Jurkat, Clone E6-1 (cell line): ENCODE results near the gene NCCRP1.

Source experiments
- DNase-seq: peaks from one replicate; pipeline ENCODE4 v3.0.0-alpha.2; 2011; ENCODE audit warnings: low read depth, low spot score
- H3K4me3 ChIP-seq: 2 replicates; pipeline ENCODE4 v1.5.1; 2011; ENCODE audit warnings: mild to moderate bottlenecking, low read length, control low read depth, moderate library complexity

The NCCRP1 gene

DNA sequence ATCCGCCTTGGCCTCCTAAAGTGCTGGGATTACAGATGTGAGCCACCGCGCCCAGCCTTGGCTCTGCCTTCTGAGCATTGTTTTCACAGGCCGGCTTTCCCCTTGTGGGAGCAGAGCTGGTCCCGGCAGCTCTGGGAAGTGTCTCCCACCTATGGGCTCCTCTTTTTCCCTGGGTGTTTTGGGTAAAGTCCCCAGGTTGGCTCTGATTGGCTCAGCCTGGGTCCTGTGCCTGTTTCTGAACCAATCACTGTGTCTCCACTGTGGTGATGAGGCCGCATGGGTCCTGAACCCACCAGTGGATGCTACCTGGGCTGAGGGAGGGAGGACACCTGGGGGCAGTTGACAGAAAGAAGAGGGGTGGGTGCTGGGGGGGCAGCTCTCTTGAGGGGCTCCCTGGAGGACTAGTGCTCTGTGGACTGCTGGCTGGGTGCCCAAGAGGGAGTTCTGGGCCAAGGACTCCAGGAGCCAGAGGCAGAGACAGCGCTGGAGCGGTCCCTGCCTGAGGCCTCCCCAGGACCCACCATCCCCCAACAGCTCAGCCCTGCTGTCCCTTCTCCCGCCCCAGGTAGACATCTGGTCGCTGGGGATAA lies 19.6 kb upstream of the NCCRP1 start:
- no peak for DNase-seq
- no peak overlapping the region for H3K4me3 ChIP-seq

DNA sequence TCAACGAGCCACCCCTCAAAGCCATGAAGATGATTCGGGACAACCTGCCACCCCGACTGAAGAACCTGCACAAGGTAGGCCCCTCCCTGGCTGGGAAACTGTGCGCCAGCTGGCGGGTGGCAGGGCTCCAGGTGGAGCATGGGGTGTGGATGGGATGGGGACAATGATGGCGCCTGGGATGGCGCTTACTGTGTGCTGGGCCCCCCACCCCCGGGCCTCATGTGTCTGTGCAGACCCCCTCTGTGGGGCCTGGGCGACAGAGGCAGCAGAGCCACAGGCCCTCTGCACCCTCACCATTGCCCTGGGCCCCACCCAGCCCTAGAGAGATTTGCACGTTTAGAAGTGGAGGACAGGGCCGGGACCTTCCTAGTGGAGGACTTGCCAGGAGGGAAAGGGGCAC lies 19.0 kb upstream of the NCCRP1 start:
- no peak overlapping the region for H3K4me3 ChIP-seq
- DNase-seq = no peak

DNA sequence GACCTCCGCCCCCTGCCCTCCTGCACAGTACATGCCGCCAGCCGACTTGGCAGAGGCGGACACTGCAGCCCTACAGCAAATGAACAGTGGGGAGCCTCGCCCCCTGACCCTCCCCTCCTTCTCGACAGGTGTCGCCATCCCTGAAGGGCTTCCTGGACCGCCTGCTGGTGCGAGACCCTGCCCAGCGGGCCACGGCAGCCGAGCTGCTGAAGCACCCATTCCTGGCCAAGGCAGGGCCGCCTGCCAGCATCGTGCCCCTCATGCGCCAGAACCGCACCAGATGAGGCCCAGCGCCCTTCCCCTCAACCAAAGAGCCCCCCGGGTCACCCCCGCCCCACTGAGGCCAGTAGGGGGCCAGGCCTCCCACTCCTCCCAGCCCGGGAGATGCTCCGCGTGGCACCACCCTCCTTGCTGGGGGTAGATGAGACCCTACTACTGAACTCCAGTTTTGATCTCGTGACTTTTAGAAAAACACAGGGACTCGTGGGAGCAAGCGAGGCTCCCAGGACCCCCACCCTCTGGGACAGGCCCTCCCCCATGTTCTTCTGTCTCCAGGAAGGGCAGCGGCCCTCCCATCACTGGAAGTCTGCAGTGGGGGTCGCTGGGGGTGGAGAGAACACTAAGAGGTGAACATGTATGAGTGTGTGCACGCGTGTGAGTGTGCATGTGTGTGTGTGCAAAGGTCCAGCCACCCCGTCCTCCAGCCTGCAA lies 18.3 kb upstream of the NCCRP1 start:
- no peak overlapping the region for H3K4me3 ChIP-seq
- DNase-seq = no peak

DNA sequence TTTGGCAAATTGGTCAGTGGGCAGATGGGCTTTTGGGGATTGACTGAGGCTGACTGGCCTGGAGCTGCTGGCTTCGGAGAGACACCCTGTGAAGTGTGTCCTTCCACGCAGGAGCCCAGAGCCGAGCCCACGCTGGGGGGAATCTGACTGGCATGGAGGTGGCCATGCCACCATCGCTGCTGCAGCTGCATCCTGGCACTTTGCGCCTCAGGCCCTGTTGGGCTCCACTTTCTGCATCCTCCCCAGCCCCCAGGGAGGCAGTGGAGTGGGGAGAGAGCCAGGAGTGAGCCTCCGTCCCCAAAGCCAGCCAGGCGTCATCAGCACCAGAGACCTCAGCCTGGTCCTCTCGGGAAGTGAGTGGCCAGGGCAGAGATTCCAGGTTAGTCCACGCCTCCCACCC lies 17.0 kb upstream of the NCCRP1 start:
- no peak overlapping the region for H3K4me3 ChIP-seq
- DNase-seq = no peak

DNA sequence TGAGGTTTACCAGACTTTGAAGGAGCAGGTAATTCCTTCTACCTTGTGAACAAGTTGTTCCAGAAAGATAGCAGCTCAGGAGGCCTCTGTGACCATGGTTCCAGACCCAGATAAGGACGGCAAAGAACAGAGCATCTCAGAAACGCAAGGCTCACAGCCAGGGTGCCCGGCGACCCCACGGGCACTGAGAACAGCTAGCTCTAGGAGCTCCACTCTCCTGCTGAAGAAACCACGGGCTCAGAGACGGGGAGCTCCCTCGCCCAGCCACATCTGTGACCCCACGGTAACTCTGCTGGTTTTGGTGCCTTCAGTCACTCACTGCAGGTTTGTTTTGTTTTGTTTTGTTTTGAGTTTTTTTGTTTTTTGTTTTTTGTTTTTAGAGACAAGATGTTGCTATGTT lies 16.0 kb upstream of the NCCRP1 start:
- DNase-seq = no peak
- H3K4me3 ChIP-seq = no peak overlapping the region

DNA sequence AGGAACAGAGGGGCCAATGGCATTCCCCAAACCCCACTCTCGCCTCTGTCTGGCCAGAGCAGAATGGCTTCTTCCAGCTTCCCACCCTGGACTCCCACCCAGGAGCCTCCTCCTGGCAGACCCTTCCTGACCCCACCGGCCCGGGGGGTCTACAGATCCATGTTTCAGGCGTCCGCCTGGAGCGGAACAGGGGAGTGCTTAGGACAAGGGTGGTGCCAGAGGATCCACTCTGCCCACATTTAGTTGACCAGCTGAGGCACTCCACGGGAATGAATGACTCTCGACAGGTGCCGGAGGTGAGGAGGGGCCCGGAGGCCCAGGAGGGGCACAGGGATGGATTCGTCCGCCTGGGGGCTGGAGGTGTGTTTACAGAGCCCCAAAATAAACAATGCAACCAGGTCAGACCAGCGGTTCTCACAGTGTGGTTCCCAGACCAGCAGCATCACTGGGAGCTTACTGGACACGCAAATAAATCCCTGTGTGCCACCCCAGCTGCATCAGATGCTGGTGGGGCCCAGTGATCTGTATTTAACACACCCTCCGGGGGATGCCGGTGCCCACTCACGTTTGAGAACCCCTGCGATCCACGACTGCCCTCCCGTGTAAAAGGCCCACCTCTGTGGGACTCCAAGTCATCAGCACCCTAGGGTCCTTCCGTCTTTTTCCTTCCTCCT lies 15.1 kb upstream of the NCCRP1 start:
- DNase-seq = no peak
- H3K4me3 ChIP-seq = no peak overlapping the region

DNA sequence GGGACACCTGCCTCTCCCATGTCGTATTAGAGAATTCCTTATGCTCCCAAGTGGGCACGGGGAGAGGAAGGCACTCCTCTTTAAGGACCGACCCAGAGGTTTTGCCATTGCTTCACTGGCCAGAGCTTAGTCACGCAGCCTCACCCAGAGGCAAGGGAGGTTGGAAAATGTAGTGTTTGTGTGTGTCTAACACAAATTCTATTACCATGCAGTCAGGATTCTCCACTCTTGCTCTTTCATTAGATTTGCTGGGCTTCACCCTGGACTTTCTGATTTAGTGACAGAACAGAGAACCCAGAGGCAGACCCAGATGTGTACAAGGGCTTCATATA lies 14.6 kb upstream of the NCCRP1 start:
- no peak for DNase-seq
- H3K4me3 ChIP-seq = no peak overlapping the region

DNA sequence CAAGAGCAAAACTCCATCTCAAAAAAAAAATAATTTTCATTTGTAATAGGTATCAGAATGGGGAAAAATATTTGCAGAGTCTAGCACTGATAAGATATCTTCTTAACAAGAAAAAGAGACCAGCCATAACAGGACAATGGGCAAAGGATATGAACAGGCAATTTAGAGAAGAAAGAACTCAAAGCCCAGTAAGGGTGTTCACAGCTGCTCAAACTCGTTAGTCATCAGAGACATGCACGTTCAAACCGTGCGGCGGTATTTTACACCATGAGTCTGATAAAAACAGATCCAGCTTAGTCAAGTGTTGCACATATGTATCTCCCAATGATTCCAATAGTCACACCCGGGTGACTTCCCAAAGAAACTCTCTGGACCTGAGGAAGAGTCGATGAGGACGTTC lies 13.7 kb upstream of the NCCRP1 start:
- DNase-seq = no peak
- H3K4me3 ChIP-seq = no peak overlapping the region

DNA sequence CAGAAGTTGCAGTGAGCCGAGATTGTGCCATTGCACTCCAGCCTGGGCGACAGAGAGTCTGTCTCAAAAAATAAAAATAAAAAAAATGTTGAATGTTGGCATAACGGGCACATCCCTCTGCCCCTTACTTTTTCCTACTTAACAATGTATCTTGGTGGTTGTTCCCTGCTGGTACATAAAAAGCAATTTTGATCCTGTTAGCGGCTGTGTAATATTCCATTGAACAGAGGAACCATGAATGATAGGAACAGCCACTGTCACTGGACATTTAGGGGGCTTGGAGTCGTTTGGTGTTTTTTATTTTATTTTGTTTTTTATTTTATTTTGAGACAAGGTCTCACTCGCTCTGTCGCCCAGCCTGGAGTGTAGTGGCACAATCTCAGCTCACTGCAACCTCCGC lies 10.4 kb upstream of the NCCRP1 start:
- no peak for DNase-seq

DNA sequence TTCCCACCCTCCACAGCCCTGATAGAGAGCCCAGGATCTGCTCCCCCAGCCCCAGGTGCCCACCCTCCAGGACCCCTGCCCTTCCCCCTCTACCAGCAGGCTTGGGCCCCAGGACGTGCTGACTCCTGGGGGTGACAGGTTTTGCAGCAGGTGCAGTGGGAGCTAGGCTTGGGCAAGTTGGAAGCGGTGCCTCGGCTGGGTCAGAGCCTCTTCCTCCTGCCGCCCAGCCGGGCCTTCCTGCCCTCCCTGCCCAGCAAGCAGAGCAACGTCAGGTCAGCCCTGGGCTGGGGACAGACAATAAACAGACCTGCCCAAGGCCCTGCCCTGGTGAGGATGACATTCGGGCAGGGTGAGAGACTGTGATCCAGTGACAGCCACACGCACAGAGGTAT lies 9.2 kb upstream of the NCCRP1 start:
- DNase-seq = no peak
- H3K4me3 ChIP-seq = no peak overlapping the region

More for the DNA sequence above, 10.4 kb upstream of the NCCRP1 start:
- H3K4me3 ChIP-seq = no peak overlapping the region

DNA sequence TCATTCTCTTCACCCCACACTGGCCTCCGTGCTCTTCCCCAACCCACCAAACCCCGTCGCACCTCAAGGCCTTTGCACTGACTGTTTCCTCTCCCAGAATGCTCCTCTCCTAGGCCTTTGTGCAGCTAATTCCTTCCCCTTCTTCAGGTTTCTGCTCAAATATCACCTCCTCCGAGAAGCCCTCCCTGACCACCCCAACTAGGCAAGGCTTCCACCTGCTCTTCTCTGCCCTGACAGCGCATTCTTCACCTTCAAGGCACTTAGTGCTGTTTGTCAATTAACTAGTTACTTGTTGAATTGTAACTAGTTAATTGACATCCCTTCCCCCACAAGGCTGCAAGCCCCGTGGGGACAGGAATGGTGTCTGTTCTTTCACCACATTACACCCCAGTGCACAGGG lies 7.8 kb upstream of the NCCRP1 start:
- no peak for DNase-seq
- H3K4me3 ChIP-seq = no peak overlapping the region

DNA sequence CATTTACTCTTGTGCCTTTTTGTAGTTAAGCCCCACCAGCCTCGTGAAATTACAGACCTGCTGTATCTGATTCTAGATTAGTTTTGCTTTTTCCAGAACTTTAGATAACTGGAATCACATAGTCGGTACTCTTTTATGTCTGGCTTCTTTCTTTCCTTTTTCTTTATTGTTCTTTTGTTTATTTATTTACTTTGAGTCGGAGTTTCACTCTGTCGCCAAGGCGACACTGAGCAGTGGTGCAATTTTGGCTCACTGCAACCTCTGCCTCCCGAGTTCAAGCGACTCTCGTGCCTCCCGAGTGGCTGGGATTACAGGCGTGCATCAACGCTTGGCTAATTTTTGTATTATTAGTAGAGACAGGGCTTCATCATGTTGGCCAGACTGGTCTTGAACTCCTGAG lies 6.0 kb upstream of the NCCRP1 start:
- no peak overlapping the region for H3K4me3 ChIP-seq
- DNase-seq = no peak

DNA sequence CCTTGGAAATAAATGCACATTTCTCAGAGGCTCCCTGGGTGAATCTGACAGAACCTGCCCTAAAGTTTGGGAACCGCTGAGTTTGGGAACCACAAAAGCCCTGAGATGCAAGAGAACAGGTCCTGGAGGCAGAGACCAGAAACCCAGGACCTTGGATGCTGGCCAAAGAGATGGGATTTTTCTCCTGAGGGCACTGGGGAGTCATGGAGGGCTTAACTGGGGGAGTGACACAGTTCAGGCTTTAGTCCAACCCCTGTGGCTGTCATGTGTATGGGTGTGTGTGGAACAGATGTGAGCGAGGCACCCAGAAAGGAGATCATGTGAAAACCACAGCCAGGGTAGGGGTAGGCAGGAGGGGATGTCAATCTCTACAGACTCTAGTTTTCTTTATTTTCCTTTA lies 3.9 kb upstream of the NCCRP1 start:
- DNase-seq = no peak
- no peak overlapping the region for H3K4me3 ChIP-seq

DNA sequence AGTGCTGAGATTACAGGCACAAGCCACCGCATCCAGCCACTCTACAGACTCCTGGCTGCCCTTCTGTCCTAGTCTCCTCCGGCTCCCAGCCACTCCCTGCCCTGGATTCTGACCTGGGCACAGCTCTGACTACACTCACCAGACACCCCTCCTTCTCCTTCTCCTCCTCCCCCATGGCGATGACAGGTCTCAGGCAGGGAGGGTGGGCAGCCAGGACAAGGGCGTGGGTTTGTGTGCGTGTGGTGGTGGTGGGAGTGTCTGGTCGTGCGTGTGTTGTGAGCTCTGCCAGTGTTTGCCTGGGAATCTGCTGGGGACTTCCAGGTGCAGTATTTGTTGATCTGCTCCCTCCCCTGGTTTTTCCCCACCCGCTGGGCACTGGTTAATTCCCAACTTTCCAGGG lies 3.0 kb upstream of the NCCRP1 start:
- no peak overlapping the region for H3K4me3 ChIP-seq
- DNase-seq = no peak

DNA sequence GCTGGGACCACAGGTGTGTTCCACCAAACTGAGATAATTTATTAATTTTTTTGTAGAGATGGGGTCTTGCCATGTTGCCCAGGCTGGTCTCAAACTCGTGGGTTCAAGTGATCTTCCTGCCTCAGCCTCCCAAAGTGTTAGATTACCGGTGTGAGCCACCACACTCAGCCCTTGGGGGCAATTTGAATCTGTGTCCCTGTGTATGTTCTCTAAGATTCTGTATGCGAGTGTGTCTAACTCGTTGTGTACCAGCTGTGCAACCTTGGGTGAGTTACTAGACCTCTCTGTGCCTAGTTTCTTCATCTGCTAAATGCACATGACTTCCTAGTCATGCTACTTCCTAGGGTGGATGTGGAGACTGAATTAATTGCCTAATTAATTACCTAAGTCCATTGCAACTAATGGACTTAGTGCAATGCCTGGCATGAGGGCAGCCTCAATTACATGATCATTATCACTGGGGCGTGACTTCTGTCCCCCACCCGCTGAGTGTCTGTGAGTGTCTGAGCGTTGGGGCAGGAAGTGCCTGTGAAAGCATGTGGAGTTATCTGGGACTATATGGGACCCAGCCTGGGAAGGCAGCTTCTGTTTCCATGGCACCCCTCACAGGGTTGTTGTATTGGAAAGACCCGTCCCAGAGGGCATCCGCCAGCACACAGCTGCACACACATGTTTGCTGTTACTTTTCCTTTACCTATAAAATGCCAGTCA lies 1.8 kb upstream of the NCCRP1 start:
- no peak for DNase-seq
- H3K4me3 ChIP-seq = no peak overlapping the region

DNA sequence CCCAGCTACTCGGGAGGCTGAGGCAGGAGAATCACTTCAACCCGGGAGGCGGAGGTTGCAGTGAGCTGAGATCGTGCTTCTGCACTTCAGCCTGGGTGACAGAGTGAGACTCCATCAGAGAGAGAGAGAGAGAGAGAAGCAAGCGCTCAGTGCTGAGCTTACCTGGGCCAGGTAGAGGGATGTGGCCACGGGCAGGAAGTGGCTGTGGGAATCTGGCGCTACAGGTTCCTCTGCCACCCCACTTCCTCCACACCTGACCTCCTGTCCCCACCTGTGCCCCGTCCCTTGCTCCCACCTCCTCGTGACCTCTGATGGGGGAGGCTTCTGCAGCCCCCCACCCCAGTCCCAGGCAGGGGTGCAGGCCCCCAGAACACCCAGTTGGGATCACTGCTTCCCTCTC lies 1.0 kb upstream of the NCCRP1 start:
- H3K4me3 ChIP-seq = no peak overlapping the region
- no peak for DNase-seq

DNA sequence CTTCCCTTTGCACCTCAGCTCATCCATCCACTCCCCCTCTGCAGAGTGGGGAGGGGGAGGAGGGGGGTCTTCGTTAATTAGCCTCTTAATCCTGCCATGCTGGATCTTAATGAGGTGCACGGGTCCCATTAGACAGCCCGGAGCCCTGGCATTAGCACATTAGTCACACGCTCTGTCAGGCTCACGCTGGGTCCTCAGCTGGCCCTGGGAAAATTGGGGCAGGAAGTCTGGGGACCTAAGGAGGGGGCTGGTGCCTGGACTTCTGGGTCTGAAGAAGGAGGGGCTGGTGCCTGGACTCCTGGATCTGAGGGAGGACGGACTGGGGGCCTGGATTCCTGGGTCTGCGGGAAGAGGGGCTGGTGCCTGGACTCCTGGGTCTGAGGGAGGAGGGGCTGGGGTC lies 444 bp upstream of the NCCRP1 start:
- no peak overlapping the region for H3K4me3 ChIP-seq
- DNase-seq = no peak

DNA sequence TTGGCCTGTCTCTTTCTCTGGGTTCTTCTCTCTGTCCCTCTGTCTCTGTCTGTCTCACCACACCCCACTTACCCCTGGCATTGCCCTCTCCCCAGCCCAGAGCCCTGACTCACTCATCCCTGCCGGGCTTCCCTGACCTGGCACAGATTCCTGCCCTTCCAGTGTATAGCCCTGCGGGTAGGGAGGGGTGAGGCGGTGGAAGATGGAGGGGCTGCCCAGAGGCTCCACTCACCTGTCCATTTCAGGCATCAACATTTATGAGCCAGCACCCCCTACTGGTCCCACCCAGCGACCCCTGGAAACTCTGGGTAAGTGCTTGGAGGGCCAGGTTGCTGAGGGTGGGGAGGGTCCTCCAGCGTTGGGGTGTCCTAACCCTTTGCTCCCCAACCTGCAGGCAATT lies 1.0 kb downstream of the NCCRP1 start:
- no peak for DNase-seq
- H3K4me3 ChIP-seq = no peak overlapping the region

DNA sequence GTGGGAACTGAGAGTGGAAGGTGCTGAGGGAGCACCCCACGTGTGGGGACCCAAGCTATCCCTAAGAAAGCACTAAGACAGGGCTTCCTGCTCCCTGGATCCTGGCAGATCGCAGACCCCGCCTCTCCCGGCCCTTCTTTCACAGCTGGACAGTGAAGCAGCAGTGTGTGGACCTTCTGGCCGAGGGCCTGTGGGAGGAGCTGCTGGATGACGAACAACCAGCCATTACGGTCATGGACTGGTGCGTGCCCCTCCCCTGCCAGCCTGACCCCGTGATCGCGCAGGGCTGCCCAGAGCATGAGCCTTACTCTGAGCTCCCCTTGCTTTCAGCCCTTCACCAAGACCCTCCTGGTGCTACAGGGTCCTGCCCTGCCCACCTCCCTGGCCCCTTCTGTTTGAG lies 2.3 kb downstream of the NCCRP1 start:
- DNase-seq = no peak
- H3K4me3 ChIP-seq = no peak overlapping the region

DNA sequence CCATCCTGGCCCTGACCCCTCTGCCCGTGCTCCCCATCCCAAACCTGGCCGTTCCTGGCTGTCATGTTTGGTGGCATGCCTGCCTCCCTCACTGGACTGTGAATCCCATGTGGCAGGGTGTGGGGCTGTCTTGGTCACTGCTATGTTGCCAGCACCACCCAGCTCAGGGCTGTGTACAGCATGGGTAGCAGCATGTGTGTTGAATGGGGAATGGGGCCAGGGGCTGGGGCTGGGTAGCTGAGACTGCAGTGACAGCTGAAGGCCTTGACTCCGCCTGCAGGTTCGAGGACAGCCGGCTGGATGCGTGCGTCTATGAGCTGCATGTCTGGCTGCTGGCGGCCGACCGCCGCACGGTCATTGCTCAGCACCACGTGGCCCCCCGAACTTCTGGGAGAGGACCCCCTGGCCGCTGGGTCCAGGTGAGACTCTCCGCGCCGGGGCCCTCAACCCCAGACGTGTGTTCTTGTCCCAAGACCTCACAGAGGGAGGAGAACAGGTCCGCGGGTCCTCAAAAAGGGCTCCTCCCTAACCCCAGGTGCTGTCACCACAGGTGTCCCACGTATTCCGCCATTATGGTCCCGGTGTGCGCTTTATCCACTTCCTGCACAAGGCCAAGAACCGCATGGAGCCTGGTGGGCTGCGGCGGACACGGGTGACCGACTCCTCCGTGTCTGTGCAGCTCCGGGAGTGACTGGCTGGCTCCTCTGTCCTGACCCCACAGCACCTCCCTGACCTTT lies 3.5 kb downstream of the NCCRP1 start:
- H3K4me3 ChIP-seq = no peak overlapping the region
- DNase-seq = no peak
